Non-pigmented ciliary epithelial cell (primary cell): ENCODE measurements around the gene SLCO3A1.

Experiments used
- DNase-seq: peaks from one replicate; pipeline ENCODE4 v3.0.0-alpha.2; 2010; ENCODE audit warnings: low read depth

Gene SLCO3A1

DNA sequence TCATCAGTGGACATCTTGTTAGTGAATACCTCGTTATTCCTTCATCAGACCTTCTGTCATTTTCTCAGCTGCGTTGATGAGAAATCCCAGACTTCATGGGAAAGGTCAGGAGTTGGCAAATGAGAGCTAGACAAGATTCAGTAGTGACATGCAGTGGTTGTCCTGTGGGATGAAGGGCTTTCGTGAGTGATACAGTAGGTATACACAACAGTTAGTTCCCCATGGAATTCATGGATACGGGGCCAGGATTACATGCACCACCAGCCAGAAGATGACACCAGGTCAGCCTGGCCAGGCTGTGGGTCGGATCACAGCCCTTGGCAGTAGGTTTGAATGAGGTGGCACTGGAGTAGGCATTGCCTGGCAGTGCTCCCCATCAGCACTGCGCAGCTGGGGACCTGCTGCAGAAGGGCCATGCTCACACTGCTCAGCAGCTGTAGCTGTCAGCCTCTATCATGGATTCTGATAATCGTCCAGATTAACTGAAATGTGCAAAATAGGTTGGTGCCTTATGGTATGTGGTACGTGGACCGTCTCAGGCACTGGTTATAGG is 150.1 kb downstream of the SLCO3A1 start:
- DNase-seq, result no peak

DNA sequence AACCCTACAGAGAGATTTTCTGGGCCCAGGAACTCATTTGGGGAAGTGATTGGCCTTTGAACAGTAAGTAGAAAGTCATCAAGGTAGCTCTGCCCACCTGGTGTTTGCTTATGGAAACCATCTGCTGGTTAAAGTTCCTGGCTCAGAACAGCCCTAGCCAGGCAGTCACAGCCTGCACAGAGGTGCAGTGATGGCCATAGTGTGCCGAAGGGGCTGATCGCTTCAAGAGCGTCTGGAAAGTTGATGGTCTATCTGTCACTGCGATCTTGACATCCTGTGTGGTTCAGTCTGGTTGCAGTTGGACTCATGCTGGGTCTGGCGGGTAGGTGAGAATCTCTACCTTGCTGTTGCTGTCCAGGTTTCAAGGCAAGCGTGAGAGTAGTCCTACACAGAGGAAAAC is 151.6 kb downstream of the SLCO3A1 start:
- no peak for DNase-seq

GRCh38 chr15:92006186-92007028 is 152.9 kb downstream of the SLCO3A1 start:
- DNase-seq, result no peak

DNA sequence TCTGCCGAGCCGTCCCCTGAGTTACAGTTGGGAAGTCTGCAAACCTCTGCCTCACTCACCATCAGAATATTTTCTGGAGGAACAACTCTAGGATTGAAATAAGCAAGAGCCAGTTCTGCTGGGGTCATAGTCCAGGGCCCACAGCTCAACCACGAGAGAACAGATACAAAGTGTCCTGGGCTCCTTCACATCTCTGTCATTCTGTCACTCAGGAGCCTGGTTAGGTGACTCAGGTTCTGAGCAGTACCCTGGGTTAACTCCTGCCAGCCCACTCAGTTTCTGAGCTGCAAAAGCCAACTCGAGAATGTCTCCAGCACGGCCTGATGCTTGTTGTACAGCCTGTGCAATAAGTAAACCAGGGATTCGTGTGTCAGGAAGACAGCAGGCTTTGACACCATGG is 155.7 kb downstream of the SLCO3A1 start:
- DNase-seq, result no peak

- DNase-seq, result no peak
Observed at GRCh38 chr15:92011611-92012367, 158.3 kb downstream of the SLCO3A1 start.

GRCh38 chr15:92012368-92012629 is 158.8 kb downstream of the SLCO3A1 start:
- DNase-seq, result no peak

GRCh38 chr15:92012881-92013280 is 159.4 kb downstream of the SLCO3A1 start:
- DNase-seq, result no peak

GRCh38 chr15:92014281-92015030 is 160.9 kb downstream of the SLCO3A1 start:
- no peak for DNase-seq

DNA sequence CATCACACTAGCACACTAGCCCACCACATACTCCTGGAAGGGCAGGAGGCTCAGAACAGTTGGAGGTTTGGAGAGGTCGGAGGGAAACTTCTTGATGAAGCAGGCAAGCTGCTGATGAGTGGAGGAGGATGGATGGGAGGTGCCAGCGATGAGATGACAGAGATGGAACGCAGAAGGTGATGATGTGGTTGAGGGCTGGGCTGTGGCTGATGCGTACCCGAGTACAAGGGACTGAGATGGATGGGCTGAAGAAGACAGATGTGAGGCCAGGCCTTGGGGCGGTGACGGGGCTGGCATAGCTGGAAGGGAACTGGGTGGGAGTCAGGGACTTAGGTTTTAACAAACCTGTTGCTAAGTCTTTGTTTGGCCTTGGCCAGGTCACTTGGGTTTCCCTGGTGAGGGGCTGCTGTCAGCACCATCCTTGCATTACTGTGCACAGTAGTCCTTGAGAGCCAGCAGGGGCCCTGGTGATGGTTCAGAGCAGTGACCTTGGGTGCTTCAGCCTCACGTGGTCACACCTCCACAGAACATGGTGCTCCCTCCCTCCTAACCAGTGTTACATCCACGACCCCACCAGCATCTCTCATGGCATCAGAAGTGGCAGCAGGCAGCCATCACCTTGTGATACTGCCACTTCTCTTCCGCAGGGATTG is 164.5 kb downstream of the SLCO3A1 start:
- no peak for DNase-seq

DNA sequence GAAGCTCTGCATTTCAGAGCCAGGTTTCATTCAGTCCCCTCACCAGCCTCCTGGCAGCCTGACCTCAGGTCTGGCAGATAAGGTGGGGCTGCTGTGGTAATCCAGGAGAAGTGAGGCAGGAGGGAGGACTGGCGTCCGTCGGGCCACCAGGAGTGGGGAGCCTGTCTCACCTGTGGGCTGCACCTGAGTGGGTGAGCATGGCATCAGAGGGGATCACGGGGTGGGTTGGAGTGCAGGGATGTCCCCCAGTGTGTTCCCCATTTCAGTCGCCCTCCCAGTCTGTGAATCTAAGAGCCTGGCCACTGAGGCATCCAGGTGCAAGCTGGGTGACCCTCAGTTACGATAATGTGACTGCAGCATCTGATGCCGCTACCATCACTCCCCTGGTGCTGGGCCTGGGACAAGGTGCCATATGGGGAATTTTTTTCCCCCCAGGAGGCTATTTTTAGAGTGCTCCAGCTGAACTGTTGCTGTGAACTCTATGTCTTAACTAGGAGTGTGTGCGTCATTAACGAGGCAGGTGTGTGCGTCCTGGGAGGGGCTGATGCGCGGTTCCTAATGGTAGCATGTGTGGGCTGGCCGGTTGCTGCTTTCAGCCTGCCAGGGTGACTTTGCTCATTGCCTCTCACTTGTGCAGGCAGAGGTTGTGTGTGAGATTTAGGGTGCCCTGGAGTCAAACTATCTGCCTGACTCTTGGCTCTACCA is 165.2 kb downstream of the SLCO3A1 start:
- DNase-seq, result no peak

GRCh38 chr15:92019706-92020105 is 166.2 kb downstream of the SLCO3A1 start:
- DNase-seq, result no peak

DNA sequence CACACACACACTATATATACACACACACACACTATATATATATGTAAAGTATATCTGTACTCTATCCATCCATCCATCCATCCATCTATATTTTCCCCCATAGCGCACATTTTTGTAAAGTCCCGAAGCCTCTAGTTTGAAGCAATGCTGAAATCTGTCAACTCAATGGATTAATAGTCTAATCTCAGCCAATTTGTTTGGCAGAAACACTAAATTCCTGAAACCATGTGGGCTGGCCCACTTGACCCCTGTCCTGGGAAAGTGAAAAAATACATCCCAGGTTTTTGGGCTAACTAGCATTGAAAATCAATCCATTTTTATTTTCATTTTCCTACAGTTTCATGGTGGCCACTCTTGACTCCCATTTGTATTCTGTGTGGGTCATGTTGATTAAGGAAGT is 166.7 kb downstream of the SLCO3A1 start:
- no peak for DNase-seq

- DNase-seq, result peak; percentile 9
Observed at GRCh38 chr15:92020804-92021203, 167.3 kb downstream of the SLCO3A1 start.

DNA sequence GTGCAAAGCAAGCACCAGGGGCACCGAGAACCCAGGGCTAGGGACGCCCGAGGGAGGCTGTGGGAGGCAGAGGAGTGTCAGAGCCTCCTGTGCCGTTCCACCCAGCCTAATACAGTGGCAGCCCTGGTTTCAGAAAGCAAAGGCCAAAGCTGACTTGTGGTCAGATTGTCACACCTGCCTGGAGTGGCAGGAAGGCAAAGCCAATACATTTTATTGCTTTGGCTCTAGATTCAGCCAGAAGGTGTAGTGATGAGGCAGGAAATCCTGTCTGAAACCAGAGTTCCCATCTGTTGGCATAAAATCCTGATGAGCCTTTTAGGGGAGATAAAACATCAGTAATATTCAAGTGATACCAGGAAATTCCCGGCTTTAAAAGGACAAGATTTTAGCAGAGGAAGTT is 168.3 kb downstream of the SLCO3A1 start:
- no peak for DNase-seq

DNA sequence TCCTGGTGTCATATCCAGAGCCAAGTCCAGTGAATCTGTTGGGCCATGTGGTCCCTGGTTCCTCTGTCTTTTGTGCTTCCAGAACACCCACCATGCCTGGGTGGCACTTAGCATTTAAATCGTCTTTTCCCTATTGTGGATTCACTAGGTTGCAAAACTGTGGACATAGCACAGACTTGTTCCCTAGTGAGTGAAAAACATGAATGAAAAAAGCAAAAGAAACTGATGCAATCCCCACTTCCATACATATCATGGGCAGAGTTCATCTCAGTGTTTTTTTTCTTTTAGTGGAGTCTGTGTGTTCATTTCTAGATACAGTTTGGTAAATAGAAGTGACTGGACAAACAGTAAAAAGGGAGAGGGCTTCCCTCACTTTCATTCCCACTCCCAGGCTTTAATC is 170.5 kb downstream of the SLCO3A1 start:
- no peak for DNase-seq

GRCh38 chr15:92025706-92026270 is 172.3 kb downstream of the SLCO3A1 start:
- no peak for DNase-seq

DNA sequence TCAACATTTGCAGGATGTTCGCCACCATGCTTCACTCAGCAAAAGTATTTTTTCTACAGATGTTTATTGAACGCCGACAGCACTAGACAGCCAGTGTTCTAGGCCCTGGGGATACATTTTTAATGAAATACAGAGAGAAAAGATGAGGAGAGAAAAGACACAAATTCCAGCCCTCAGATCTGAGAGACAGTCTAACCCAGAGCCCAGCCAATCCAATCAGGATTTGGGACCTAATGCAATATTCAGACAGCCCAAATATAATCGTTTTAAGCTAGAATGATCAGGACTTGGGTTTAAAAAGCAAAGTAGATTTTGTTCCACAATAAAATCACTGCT is 174.8 kb downstream of the SLCO3A1 start:
- DNase-seq, result no peak

DNA sequence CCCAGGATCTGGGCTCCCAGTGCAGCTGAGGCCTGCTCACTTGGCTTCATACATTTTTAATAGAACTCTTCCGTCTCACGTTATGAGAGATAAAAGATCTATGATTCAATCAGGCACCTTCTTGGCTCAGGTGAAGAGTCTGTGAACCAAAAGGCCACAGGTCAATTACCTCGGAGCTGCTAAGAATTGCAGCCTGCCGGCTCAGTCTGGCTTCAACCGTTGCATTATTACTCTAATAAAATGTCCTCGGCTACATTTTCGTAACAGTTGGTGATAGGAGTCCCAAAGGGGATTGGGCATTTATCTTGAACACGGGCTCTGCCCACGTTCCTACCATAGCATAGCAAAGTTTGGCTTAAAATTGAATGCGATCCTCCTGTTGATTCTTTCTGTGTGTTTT is 176.3 kb downstream of the SLCO3A1 start:
- DNase-seq, result no peak

DNA sequence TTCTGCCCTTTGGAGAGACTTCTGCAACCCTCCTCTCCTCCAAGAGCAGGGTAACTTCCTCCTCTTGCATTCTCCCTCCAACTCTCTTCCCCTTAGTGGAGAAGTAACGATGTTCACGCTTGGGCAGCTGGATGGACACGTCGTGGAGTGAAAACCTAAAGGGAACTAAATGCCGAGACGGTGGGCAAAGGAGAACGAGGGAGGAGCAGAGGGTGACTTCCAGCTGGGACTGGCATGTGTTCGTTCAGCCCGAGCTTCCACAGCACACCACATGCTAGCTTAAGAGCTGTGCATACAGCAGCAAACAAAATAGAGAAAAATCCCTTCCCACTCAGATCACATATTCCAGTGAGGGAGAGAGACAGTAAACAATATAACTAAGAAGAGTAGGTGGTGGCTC is 179.8 kb downstream of the SLCO3A1 start:
- DNase-seq, result no peak

DNA sequence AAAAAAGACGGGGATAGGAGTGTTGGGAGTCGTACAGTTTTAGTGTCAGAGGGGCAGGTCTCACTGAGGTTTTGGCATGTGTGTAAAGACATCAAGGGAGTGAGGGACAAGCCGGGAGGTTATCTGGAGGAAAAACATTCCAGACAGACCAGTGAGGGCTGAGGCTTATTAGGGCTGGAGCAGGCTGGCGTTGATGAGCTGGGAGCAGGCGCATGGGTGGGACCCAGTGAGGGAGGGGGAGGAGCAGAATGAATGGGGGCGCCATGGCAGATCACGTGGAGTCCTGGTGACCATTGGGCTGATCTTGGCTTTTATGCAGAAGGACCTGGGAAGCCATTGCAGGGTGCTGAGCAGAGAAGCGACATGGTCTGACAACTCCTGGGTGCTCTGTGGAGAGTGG is 180.2 kb downstream of the SLCO3A1 start:
- no peak for DNase-seq

- no peak for DNase-seq
Observed at GRCh38 chr15:92034227-92034626, 180.7 kb downstream of the SLCO3A1 start.
